GM10266 (cell line): ENCODE measurements around the gene RNF44.

Experiments used
- DNase-seq: peaks from one replicate; pipeline ENCODE4 v3.0.0; 2012; ENCODE audit errors: extremely low spot score
- CTCF ChIP-seq: IDR thresholded peaks from 2 replicates; pipeline ENCODE4 v1.5.1; 2012; ENCODE audit warnings: mild to moderate bottlenecking, low read depth; ENCODE audit not compliant: control insufficient read depth, insufficient read depth; ENCODE audit errors: missing control alignments

The RNF44 gene

DNA sequence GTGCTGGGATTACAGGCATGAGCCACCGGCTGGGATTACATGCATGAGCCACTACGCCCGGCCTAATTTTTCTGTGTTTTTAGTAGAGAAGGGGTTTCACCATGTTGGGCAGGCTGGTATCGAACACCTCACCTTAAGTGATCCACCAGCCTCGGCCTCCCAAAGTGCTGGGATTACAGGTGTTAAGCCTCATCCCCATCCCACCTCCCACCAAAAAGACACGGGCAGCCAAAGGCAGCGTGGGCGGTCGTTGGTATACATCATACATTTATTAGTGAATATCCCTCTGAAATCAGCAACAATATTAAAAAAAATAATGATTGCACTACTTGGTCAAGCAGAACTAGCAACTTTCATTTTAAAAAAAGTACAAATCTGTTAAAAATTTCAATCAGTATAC is 10.7 kb downstream of the RNF44 start:
- TF ChIP-seq CTCF, result no peak
- DNase-seq, result no peak

DNA sequence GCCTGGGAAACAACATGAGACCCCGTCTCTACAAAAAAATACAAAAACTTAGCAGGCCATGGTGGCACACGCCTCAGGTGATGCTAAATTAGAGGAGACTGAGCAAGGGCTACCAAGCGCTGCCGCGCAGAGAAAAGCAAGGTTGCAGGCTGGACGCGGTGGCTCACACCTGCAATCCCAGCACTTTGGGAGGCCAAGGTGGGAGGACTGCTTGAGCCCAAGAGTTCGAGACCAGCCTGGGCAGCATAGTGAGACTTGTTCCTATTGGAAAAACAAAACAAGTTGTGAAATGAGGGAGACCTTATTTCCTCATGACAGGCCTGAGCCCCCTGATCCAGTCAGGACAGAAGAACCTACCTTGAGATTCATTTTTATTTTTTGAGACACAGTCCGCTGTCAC is 11.5 kb downstream of the RNF44 start:
- TF ChIP-seq CTCF, result no peak
- DNase-seq, result no peak

DNA sequence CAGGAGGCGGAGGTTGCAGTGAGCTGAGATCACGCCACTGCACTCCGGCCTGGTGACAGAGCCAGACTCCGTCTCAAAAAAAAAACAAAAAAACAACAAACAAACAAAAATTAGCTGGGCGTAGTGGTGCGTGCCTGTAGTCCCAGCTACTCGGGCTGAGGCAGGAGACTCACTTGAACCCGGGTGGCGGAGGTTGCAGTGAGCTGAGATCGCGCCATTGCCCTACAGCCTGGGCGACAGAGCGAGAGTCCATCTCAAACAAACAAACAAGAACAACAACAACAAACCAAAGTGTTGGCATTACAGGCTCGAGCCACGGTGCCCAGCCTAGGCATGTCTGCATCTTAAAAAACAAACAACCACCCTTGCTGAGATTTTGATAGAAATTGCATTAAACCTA is 12.2 kb downstream of the RNF44 start:
- TF ChIP-seq CTCF, result no peak
- no peak for DNase-seq

GRCh38 chr5:176524138-176524537 is 13.1 kb downstream of the RNF44 start:
- no peak for TF ChIP-seq CTCF
- DNase-seq, result no peak

DNA sequence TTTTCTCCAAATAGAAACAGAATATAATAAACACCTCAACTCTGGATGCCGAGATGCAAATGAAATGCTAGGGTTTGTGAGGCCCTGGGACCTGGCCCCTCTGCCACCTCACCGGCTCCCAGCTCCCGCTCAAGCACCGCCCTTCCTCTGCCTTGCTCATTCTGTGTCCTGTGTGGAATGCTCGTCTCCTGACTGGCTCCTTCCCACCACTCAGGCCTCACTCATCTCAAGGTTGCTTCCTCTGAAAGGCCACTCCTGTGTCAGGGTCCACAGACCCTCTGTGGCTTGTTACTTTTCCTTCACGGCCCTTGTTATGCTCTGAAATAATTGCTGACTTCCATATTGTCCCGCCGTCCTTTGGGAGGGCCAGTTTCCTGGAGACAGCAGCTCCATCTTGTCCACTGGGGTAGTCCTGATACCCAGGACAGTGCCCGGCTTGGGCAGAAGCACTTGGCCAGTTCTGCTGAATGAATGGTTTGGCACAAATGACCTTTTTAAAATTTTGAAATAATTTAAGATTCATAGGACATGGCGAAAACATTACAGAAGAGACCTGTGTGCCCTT is 15.4 kb downstream of the RNF44 start:
- no peak for TF ChIP-seq CTCF
- DNase-seq, result no peak

- DNase-seq, result no peak
These were observed 15.9 kb downstream of the RNF44 start for GRCh38 chr5:176521286-176521685.

More at GRCh38 chr5:176521286-176521685, 15.9 kb downstream of the RNF44 start:
- no peak for TF ChIP-seq CTCF
